Head of caudate nucleus (tissue), 42 donors: ENCODE results near the gene NPR3.

Source experiments
- DNase-seq, 42 donors: peaks; one replicate each; pipeline versions ENCODE4 v3.0.0 to v3.0.0-alpha.2; 2020 to 2021; ENCODE audit warnings: mixed read lengths in 7 of 42
- intact Hi-C: fragments of 100-400 bp; cut with DNase I; formaldehyde crosslinking; loops from one replicate; pipeline ENCODE4 v1.15.0; 2022

The NPR3 gene

GRCh38 chr5:32709750-32710549, 1.2 kb upstream of the NPR3 start:
- intact Hi-C loops: no loop called here
- DNase-seq: peak in 41 of 42 donors; percentile 33 to 82 (median 60)

GRCh38 chr5:32711362-32711680, 200 bp downstream of the NPR3 start:
- no peak for DNase-seq
- intact Hi-C loops: no loop called here

- DNase-seq: no peak
- intact Hi-C loops: no loop called here
Measured at GRCh38 chr5:32711681-32712480, 760 bp downstream of the NPR3 start.

GRCh38 chr5:32712481-32713360, 1.6 kb downstream of the NPR3 start:
- intact Hi-C loops: no loop called here
- DNase-seq: no peak

GRCh38 chr5:32713361-32713769, 2.2 kb downstream of the NPR3 start:
- no peak for DNase-seq
- intact Hi-C loops: no loop called here

- intact Hi-C loops: no loop called here
- DNase-seq: peak in 1 of 42 donors; percentile 31
Measured at GRCh38 chr5:32713770-32714381, 2.8 kb downstream of the NPR3 start.

- no peak for DNase-seq
- intact Hi-C loops: no loop called here
Measured at GRCh38 chr5:32714836-32715235, 3.7 kb downstream of the NPR3 start.

GRCh38 chr5:32720300-32720699, 9.2 kb downstream of the NPR3 start:
- DNase-seq: no peak
- intact Hi-C loops: no loop called here

GRCh38 chr5:32721626-32722025, 10.5 kb downstream of the NPR3 start:
- no peak for DNase-seq
- intact Hi-C loops: no loop called here

- intact Hi-C loops: no loop called here
- DNase-seq: no peak
Measured at GRCh38 chr5:32722957-32723356, 11.8 kb downstream of the NPR3 start.

GRCh38 chr5:32724526-32724925, 13.4 kb downstream of the NPR3 start:
- DNase-seq: no peak
- intact Hi-C loops: no loop called here

GRCh38 chr5:32726086-32726557, 15.0 kb downstream of the NPR3 start:
- intact Hi-C loops: no loop called here
- no peak for DNase-seq

- intact Hi-C loops: no loop called here
- DNase-seq: no peak
Measured at GRCh38 chr5:32729651-32730050, 18.5 kb downstream of the NPR3 start.

- no peak for DNase-seq
- intact Hi-C loops: no loop called here
Measured at GRCh38 chr5:32733590-32734340, 22.6 kb downstream of the NPR3 start.

GRCh38 chr5:32734827-32735378, 23.8 kb downstream of the NPR3 start:
- intact Hi-C loops: no loop called here
- no peak for DNase-seq

- no peak for DNase-seq
- intact Hi-C loops: no loop called here
Measured at GRCh38 chr5:32735512-32735911, 24.4 kb downstream of the NPR3 start.

- no peak for DNase-seq
- intact Hi-C loops: no loop called here
Measured at GRCh38 chr5:32736842-32737241, 25.7 kb downstream of the NPR3 start.

- no peak for DNase-seq
- intact Hi-C loops: no loop called here
Measured at GRCh38 chr5:32740651-32741050, 29.5 kb downstream of the NPR3 start.
